Cerebellar cortex (tissue), 1 donor: ENCODE measurements around the gene EFHD2.
"Not testable (repeated sequence)": the region's sequence is repeated elsewhere in the genome, so short reads cannot be mapped to it uniquely, and the experiment has no call there.

Experiments
- DNase-seq: peaks from one replicate; pipeline ENCODE4 v3.0.0-alpha.2; 2015; ENCODE audit warnings: low spot score

Gene EFHD2

GRCh38 chr1:15409388-15410222 is at the start of gene EFHD2:
TSS of gene EFHD2 (plus strand) at chr1:15409888. CDS start at chr1:15409972, 84 bp downstream.
- DNase-seq: peak; percentile 74

GRCh38 chr1:15360700-15361099 is 49.0 kb upstream of the EFHD2 start:
- DNase-seq: no peak

- no peak for DNase-seq
These were observed 47.5 kb upstream of the EFHD2 start for GRCh38 chr1:15362096-15362736.

- DNase-seq: no peak
These were observed 47.0 kb upstream of the EFHD2 start for GRCh38 chr1:15362737-15363128.

- no peak for DNase-seq
These were observed 44.9 kb upstream of the EFHD2 start for GRCh38 chr1:15364740-15365139.

GRCh38 chr1:15368888-15369287 is 40.8 kb upstream of the EFHD2 start:
- DNase-seq: no peak

GRCh38 chr1:15370268-15370667 is 39.4 kb upstream of the EFHD2 start:
- no peak for DNase-seq

- DNase-seq: peak; percentile 90
These were observed 38.7 kb upstream of the EFHD2 start for GRCh38 chr1:15370781-15371520.

GRCh38 chr1:15371610-15372545 is 37.8 kb upstream of the EFHD2 start:
- DNase-seq: no peak

- DNase-seq: no peak
These were observed 31.0 kb upstream of the EFHD2 start for GRCh38 chr1:15378729-15379128.

- not testable (repeated sequence) for DNase-seq
These were observed 30.5 kb upstream of the EFHD2 start for GRCh38 chr1:15379151-15379550.

- DNase-seq: no peak
These were observed 28.8 kb upstream of the EFHD2 start for GRCh38 chr1:15380601-15381508.

- DNase-seq: no peak
These were observed 27.9 kb upstream of the EFHD2 start for GRCh38 chr1:15381805-15382204.

- DNase-seq: peak; percentile 77
These were observed 26.8 kb upstream of the EFHD2 start for GRCh38 chr1:15382601-15383518.

GRCh38 chr1:15383810-15384209 is 25.9 kb upstream of the EFHD2 start:
- DNase-seq: no peak

GRCh38 chr1:15384301-15384901 is 25.3 kb upstream of the EFHD2 start:
- DNase-seq: peak; percentile 51

- no peak for DNase-seq
These were observed 24.3 kb upstream of the EFHD2 start for GRCh38 chr1:15385420-15385819.

- no peak for DNase-seq
These were observed 23.4 kb upstream of the EFHD2 start for GRCh38 chr1:15386164-15386749.
